Spleen (tissue), 11 donors: ENCODE measurements around the gene ACOXL. TPM values are rescaled to one million over a fixed set of nuclear protein-coding genes. Genes with fewer than 3 reads are reported as not detected.

Experiments
- DNase-seq: peaks from one replicate; pipeline ENCODE4 v3.0.0-alpha.2; 2020
- H3K27ac ChIP-seq, 8 donors: fragments of 200-600 bp; sonication (generic) in 7 of 8; 1 replicate in 4 of 8; 2 replicates in 4 of 8; pipeline versions ENCODE4 v1.5.0 to v1.8.0; 2016 to 2021; ENCODE audit warnings: inconsistent platforms in 4 of 8, mild to moderate bottlenecking in 4 of 8, moderate library complexity in 1 of 8
- H3K27me3 ChIP-seq, 7 donors: fragments of 200-600 bp; sonication (generic) in 6 of 7; replicated peaks in 1 of 7; 1 replicate in 4 of 7; 2 replicates in 3 of 7; pipeline versions ENCODE4 v1.5.0 to v1.8.0; 2016 to 2021; ENCODE audit warnings: inconsistent platforms in 3 of 7, mild to moderate bottlenecking in 1 of 7
- H3K36me3 ChIP-seq, 6 donors: fragments of 200-600 bp; sonication (generic) in 5 of 6; 1 replicate in 4 of 6; 2 replicates in 2 of 6; pipeline versions ENCODE4 v1.5.0 to v1.8.0; 2016 to 2021; ENCODE audit warnings: inconsistent platforms in 2 of 6
- H3K4me1 ChIP-seq, 6 donors: fragments of 200-600 bp; sonication (generic) in 5 of 6; 1 replicate in 3 of 6; 2 replicates in 3 of 6; pipeline versions ENCODE4 v1.5.0 to v1.8.0; 2016 to 2021; ENCODE audit warnings: inconsistent platforms in 3 of 6
- H3K4me3 ChIP-seq, 8 donors: fragments of 200-600 bp; sonication (generic) in 7 of 8; 1 replicate in 4 of 8; 2 replicates in 4 of 8; pipeline versions ENCODE4 v1.5.0 to v1.8.0; 2016 to 2021; ENCODE audit warnings: inconsistent platforms in 4 of 8, mild to moderate bottlenecking in 4 of 8, moderate library complexity in 2 of 8
- H3K9me3 ChIP-seq, 8 donors: fragments of 200-600 bp; sonication (generic) in 7 of 8; 1 replicate in 4 of 8; 2 replicates in 4 of 8; pipeline versions ENCODE4 v1.5.0 to v1.8.0; 2016 to 2021; ENCODE audit warnings: inconsistent platforms in 4 of 8
- CTCF ChIP-seq, 11 experiments: fragments of 200-600 bp in 7 of 11; fragments of 450-650 bp in 4 of 11; sonication (generic) in 4 of 11; IDR thresholded peaks in 8 of 11; conservative IDR thresholded peaks in 3 of 11; 1 replicate in 7 of 11; 2 replicates in 4 of 11; pipeline versions ENCODE4 v1.4.0 to v1.8.0; 2016 to 2021; ENCODE audit warnings: antibody characterized with exemption in 11 of 11, inconsistent platforms in 4 of 11, mild to moderate bottlenecking in 1 of 11
- POLR2A ChIP-seq, 3 donors: fragments of 450-650 bp; IDR thresholded peaks; one replicate each; pipeline ENCODE4 v1.5.1; 2017; ENCODE audit warnings: antibody characterized with exemption in 3 of 3, mild to moderate bottlenecking in 1 of 3
- POLR2AphosphoS5 ChIP-seq, 3 donors: sonication (generic); formaldehyde crosslinking; IDR thresholded peaks; one replicate each; pipeline ENCODE4 v1.5.1; 2017; ENCODE audit warnings: antibody characterized with exemption in 3 of 3
- WGBS, 5 donors: extraction: QIAGEN DNeasy Blood & Tissue Kit in 3 of 5; methylation state at CpG; one replicate each; pipeline versions ENCODE4 v1.1.5 to v1.1.7; 2013 to 2018; 5-methylcytosine and 5-hydroxymethylcytosine counted together
- intact Hi-C: fragments of 100-400 bp; cut with DNase I; formaldehyde crosslinking; loops from one replicate; pipeline ENCODE4 v1.15.0; 2023; ENCODE audit warnings: low total_unique reads
- polyA plus RNA-seq, 3 donors: library from polyadenylated mRNA; stranded (reverse); fragments of 200-250 nt; gene quantifications; one replicate each; pipeline ENCODE4 v1.2.1, GENCODE V29; 2013
- total RNA-seq, 7 donors: library from RNA; depleted of rRNA in 3 of 7; stranded (reverse); fragments of >200 nt in 3 of 7; fragmentation: NEBNext Ultra II Directional in 4 of 7; extraction: Animal tissue kit (Norgen Biotek cat#: 25700) in 4 of 7; gene quantifications; one replicate each; pipeline versions ENCODE4 v1.1.0 to v1.2.1, GENCODE V29; 2016 to 2021
- donor health status: healthy with polysubstance abuse.
- donor health status: DM: no; HTN: no; CAD: no; lungs with moderate emphysema.
- donor health status: DM: no; HTN: no; CAD: no.
- donor health status: Bipolar disorder and iron deficiency.
- donor health status: healthy.
- donor health status: DM: no; HTN: no; CAD: no.
- donor health status: DM: yes; HTN: yes; CAD: no.

Gene ACOXL
- total and polyA plus RNA-seq, 10 donors: 0.04 to 1.0 (median 0.66) TPM

GRCh38 chr2:110919738-110920137, 187.4 kb downstream of the ACOXL start:
- WGBS, 5 donors: 92 to 100% (median 95%) methylated on average over 1 of the region's 1 CpG
- H3K4me3 ChIP-seq: no peak overlapping the region
- H3K4me1 ChIP-seq: no peaks in the 10 kb centered on the region
- TF ChIP-seq POLR2A (IDR thresholded peaks at IDR 0.05) (no peak), POLR2AphosphoS5 (IDR thresholded peaks at IDR 0.05) (no peak), CTCF (IDR thresholded peaks at IDR 0.05 in 8 of 11, conservative IDR thresholded peaks at IDR 0.05 in 3 of 11) (no peak)
- no peak for DNase-seq
- H3K27me3 ChIP-seq: no peaks in the 10 kb centered on the region
- no peaks in the 10 kb centered on the region for H3K36me3 ChIP-seq
- no peak overlapping the region for H3K27ac ChIP-seq
- peaks cover 0 to 15% (median 3%) of the 10 kb centered on the region in 8 donors for H3K9me3 ChIP-seq
- intact Hi-C loops: no loop called here

GRCh38 chr2:110925479-110925878, 193.1 kb downstream of the ACOXL start:
- H3K36me3 ChIP-seq: no peaks in the 10 kb centered on the region
- H3K4me1 ChIP-seq: no peaks in the 10 kb centered on the region
- H3K27ac ChIP-seq: no peak overlapping the region
- no peaks in the 10 kb centered on the region for H3K27me3 ChIP-seq
- H3K9me3 ChIP-seq: peaks cover 3 to 33% (median 19%) of the 10 kb centered on the region in 8 donors
- no peak for TF ChIP-seq POLR2A (IDR thresholded peaks at IDR 0.05)
- no peak for TF ChIP-seq CTCF (IDR thresholded peaks at IDR 0.05 in 8 of 11, conservative IDR thresholded peaks at IDR 0.05 in 3 of 11)
- no peak for TF ChIP-seq POLR2AphosphoS5 (IDR thresholded peaks at IDR 0.05)
- intact Hi-C loops: no loop called here
- no peak overlapping the region for H3K4me3 ChIP-seq
- DNase-seq: no peak

GRCh38 chr2:110927526-110927925, 195.2 kb downstream of the ACOXL start:
- Histone ChIP-seq H3K27ac (no peak overlapping the region), H3K4me3 (no peak overlapping the region), H3K27me3 (no peaks in the 10 kb centered on the region), H3K36me3 (no peaks in the 10 kb centered on the region), H3K4me1 (no peaks in the 10 kb centered on the region), H3K9me3 (peaks cover 3 to 39% (median 25%) of the 10 kb centered on the region in 8 donors)
- no peak for TF ChIP-seq POLR2A (IDR thresholded peaks at IDR 0.05)
- TF ChIP-seq POLR2AphosphoS5 (IDR thresholded peaks at IDR 0.05): no peak
- no peak for TF ChIP-seq CTCF (IDR thresholded peaks at IDR 0.05 in 8 of 11, conservative IDR thresholded peaks at IDR 0.05 in 3 of 11)
- intact Hi-C loops: no loop called here
- WGBS, 5 donors: 90 to 94% (median 92%) methylated on average over 3 of the region's 3 CpGs
- DNase-seq: no peak

- intact Hi-C loops: no loop called here
- peaks cover 3 to 39% (median 25%) of the 10 kb centered on the region in 8 donors for H3K9me3 ChIP-seq
- no peak for TF ChIP-seq CTCF (IDR thresholded peaks at IDR 0.05 in 8 of 11, conservative IDR thresholded peaks at IDR 0.05 in 3 of 11)
- no peak for TF ChIP-seq POLR2AphosphoS5 (IDR thresholded peaks at IDR 0.05)
- no peak for TF ChIP-seq POLR2A (IDR thresholded peaks at IDR 0.05)
- 90 to 100% (median 95%) methylated on average over 1 of the region's 1 CpG for WGBS, 5 donors
- no peaks in the 10 kb centered on the region for H3K36me3 ChIP-seq
- no peak overlapping the region for H3K4me3 ChIP-seq
- no peaks in the 10 kb centered on the region for H3K4me1 ChIP-seq
- H3K27me3 ChIP-seq: no peaks in the 10 kb centered on the region
- H3K27ac ChIP-seq: no peak overlapping the region
- DNase-seq: no peak
Observed at GRCh38 chr2:110929528-110929927, 197.2 kb downstream of the ACOXL start.
